GM12878 (cell line): ENCODE results near the gene PLEKHS1. TPM values are rescaled to one million over a fixed set of nuclear protein-coding genes. Genes with fewer than 3 reads are reported as not detected.

Experiments
- ATAC-seq: fragments of 200-7000 bp; cut with Tn5 transposase; 3 replicates; pipeline ENCODE4 v1.9.1; 2020; ENCODE audit warnings: mild to moderate bottlenecking, moderate library complexity
- BruUV-seq: library from RNA; stranded (reverse); fragments of 400-500 nt; replicated peaks from 2 replicates; lab custom pipeline; 2021; lab: Mats Ljungman, UMichigan
- CTCF ChIA-PET: fragments of 300-600 bp; sonication (Branson Sonifier 250); formaldehyde crosslinking; extraction: SDS; loops from one replicate; lab custom pipeline; 2021; ENCODE audit warnings: inconsistent platforms; lab: Yijun Ruan, JAX
- POLR2A ChIA-PET: fragments of 350-600 bp; formaldehyde crosslinking; extraction: SDS; loops from one replicate; lab custom pipeline; 2021; ENCODE audit warnings: inconsistent platforms; lab: Charles Lee
- RAD21 ChIA-PET: fragments of 300-600 bp; sonication (Branson Sonifier 250); formaldehyde crosslinking; loops from one replicate; lab custom pipeline; 2023; ENCODE audit warnings: antibody characterized with exemption; ENCODE audit not compliant: unreplicated experiment; lab: Charles Lee
- SMC1A ChIA-PET: fragments of 300-600 bp; sonication (Branson Sonifier 250); formaldehyde crosslinking; loops from one replicate; lab custom pipeline; 2023; ENCODE audit not compliant: unreplicated experiment, uncharacterized antibody; lab: Charles Lee
- DNase-seq: peaks from one replicate; pipeline ENCODE4 v3.0.0-alpha.2; 2011; ENCODE audit warnings: low read depth, low spot score
- FAIRE-seq: peaks from 3 replicates; lab custom pipeline; 2011; peaks lifted over from hg19 to GRCh38; lab: Jason Lieb, UNC
- H2AFZ ChIP-seq: 2 replicates; pipeline ENCODE4 v1.6.0; 2011; ENCODE audit warnings: low read depth, low read length, control low read depth; ENCODE audit not compliant: control insufficient read depth
- H3K27ac ChIP-seq: 2 replicates; pipeline ENCODE4 v1.5.1; 2011; ENCODE audit warnings: control low read depth; ENCODE audit not compliant: control insufficient read depth, insufficient read depth
- H3K27me3 ChIP-seq, 2 experiments: replicated peaks in 1 of 2; 2 replicates each; pipeline versions ENCODE4 v1.6.0 to v1.6.1; 2011; ENCODE audit warnings: low read length in 1 of 2; ENCODE audit not compliant: control insufficient read depth in 2 of 2, insufficient read depth in 2 of 2
- H3K36me3 ChIP-seq, 2 experiments: 2 replicates each; pipeline ENCODE4 v1.5.1; 2011; ENCODE audit warnings: low read length in 1 of 2; ENCODE audit not compliant: control insufficient read depth in 2 of 2, insufficient read depth in 2 of 2
- H3K4me1 ChIP-seq: 2 replicates; pipeline ENCODE4 v1.6.1; 2011; ENCODE audit warnings: mild to moderate bottlenecking, low read length, moderate library complexity, mixed read lengths; ENCODE audit not compliant: control insufficient read depth, insufficient read depth
- H3K4me2 ChIP-seq: 2 replicates; pipeline ENCODE4 v1.6.0; 2011; ENCODE audit warnings: control low read depth; ENCODE audit not compliant: control insufficient read depth, insufficient read depth
- H3K4me3 ChIP-seq: fragments of 200-600 bp; sonication (generic); 2 replicates; pipeline ENCODE4 v1.5.1; 2016
- H3K79me2 ChIP-seq: 2 replicates; pipeline ENCODE4 v1.6.0; 2011; ENCODE audit warnings: low read length; ENCODE audit not compliant: control insufficient read depth, insufficient read depth
- H3K9ac ChIP-seq: 2 replicates; pipeline ENCODE4 v1.8.0; 2011; ENCODE audit warnings: low read length, control low read depth, mixed read lengths; ENCODE audit not compliant: control insufficient read depth, insufficient read depth
- H3K9me3 ChIP-seq: replicated peaks from 3 replicates; pipeline ENCODE4 v1.5.1; 2011; ENCODE audit warnings: mild to moderate bottlenecking, low read length; ENCODE audit not compliant: control insufficient read depth, insufficient read depth
- H4K20me1 ChIP-seq: 2 replicates; pipeline ENCODE4 v1.6.0; 2011; ENCODE audit not compliant: control insufficient read depth, insufficient read depth
- CHD2 ChIP-seq: IDR thresholded peaks from 2 replicates; pipeline ENCODE4 v1.6.1; 2011; ENCODE audit warnings: low read depth, low read length, improper control_type of control experiment, borderline replicate concordance
- EP300 ChIP-seq, 2 experiments: fragments of 150-350 bp in 1 of 2; IDR thresholded peaks; 2 replicates each; pipeline ENCODE4 v1.6.1; 2011 to 2012; ENCODE audit warnings: low read depth in 2 of 2, low read length in 2 of 2, borderline replicate concordance in 1 of 2, improper control_type of control experiment in 1 of 2, inconsistent platforms in 1 of 2; ENCODE audit not compliant: control insufficient read depth in 1 of 2
- ESRRA ChIP-seq: IDR thresholded peaks from 2 replicates; pipeline ENCODE4 v1.6.1; 2012; ENCODE audit warnings: mild to moderate bottlenecking, low read length, improper control_type of control experiment
- GABPA ChIP-seq: IDR thresholded peaks from 2 replicates; pipeline ENCODE4 v1.6.1; 2014; ENCODE audit warnings: antibody characterized with exemption, low read depth, mild to moderate bottlenecking, inconsistent platforms
- HDGF ChIP-seq: fragments of 450-650 bp; IDR thresholded peaks from 2 replicates; pipeline ENCODE4 v1.6.1; 2016; ENCODE audit warnings: antibody characterized with exemption
- IRF4 ChIP-seq: IDR thresholded peaks from 2 replicates; pipeline ENCODE4 v1.6.1; 2011; ENCODE audit warnings: low read depth, low read length
- KDM1A ChIP-seq: fragments of 200-600 bp; sonication (generic); IDR thresholded peaks from 2 replicates; pipeline ENCODE4 v1.6.1; 2016; ENCODE audit warnings: borderline replicate concordance
- KLF5 ChIP-seq: fragments of 450-650 bp; IDR thresholded peaks from 2 replicates; pipeline ENCODE4 v1.6.1; 2014; ENCODE audit warnings: mild to moderate bottlenecking; ENCODE audit not compliant: partially characterized antibody
- NFYB ChIP-seq: IDR thresholded peaks from 2 replicates; pipeline ENCODE4 v1.6.1; 2011; ENCODE audit warnings: low read depth, mild to moderate bottlenecking, low read length, improper control_type of control experiment, moderate library complexity; ENCODE audit not compliant: insufficient read depth
- NR2C2 ChIP-seq: IDR thresholded peaks from 2 replicates; pipeline ENCODE4 v1.6.1; 2011; ENCODE audit warnings: borderline replicate concordance, low read depth; ENCODE audit not compliant: control insufficient read depth, insufficient read length
- PML ChIP-seq: IDR thresholded peaks from 2 replicates; pipeline ENCODE4 v1.6.1; 2012; ENCODE audit warnings: low read length, inconsistent platforms
- RBBP5 ChIP-seq: fragments of 200-600 bp; sonication (generic); conservative IDR thresholded peaks from 2 replicates; pipeline ENCODE4 v1.6.1; 2016
- SREBF1 ChIP-seq: IDR thresholded peaks from 2 replicates; pipeline ENCODE4 v1.6.1; 2012; ENCODE audit warnings: mild to moderate bottlenecking, low read length
- TCF7 ChIP-seq: IDR thresholded peaks from 2 replicates; pipeline ENCODE4 v1.6.1; 2014; ENCODE audit warnings: antibody characterized with exemption, borderline replicate concordance
- WGBS: methylation state at CpG from one replicate; pipeline ENCODE4 v1.1.6; 2016; ENCODE audit warnings: low lambda C conversion rate; ENCODE audit not compliant: insufficient replicate concordance, insufficient coverage; ENCODE audit errors: missing lambda C conversion rate; 5-methylcytosine and 5-hydroxymethylcytosine counted together
- in situ Hi-C: fragments of 300-500 bp; cut with MboI; formaldehyde crosslinking; loops from 9 replicates; pipeline ENCODE4 v1.14.3; 2018; ENCODE audit warnings: mixed read lengths
- intact Hi-C: fragments of 100-400 bp; cut with micrococcal nuclease; formaldehyde crosslinking; loops from one replicate; pipeline ENCODE4 v1.14.2; 2022; ENCODE audit not compliant: unreplicated experiment
- polyA plus RNA-seq, 11 experiments: library from polyadenylated mRNA; depleted of rRNA in 4 of 11; unstranded in 6 of 11; stranded (reverse) in 5 of 11; fragments of >200 nt; fragmentation: Nextera tagmentation in 4 of 11; fragmentation: Illumina TruSeq in 1 of 11; extraction: Ambion mirVana in 4 of 11; extraction: Trizol in 1 of 11; gene quantifications; 1 replicate in 1 of 11; 2 replicates in 10 of 11; pipeline versions ENCODE4 v1.2.1 to v1.2.3, GENCODE V29; 2011 to 2016; ENCODE audit warnings: inconsistent platforms in 2 of 11, missing spikeins in 2 of 11, low read depth in 1 of 11
- total RNA-seq, 4 experiments: library from RNA; depleted of rRNA in 3 of 4; stranded (reverse); fragments of >200 nt in 3 of 4; fragmentation: Illumina TruSeq in 1 of 4; extraction: Trizol in 1 of 4; gene quantifications; 2 replicates each; pipeline versions ENCODE4 v1.2.1 to v1.2.3, GENCODE V29; 2013 to 2021
- TF ChIP-seq, protein P1 (sequence below): fragments of 450-650 bp; IDR thresholded peaks from 2 replicates; pipeline ENCODE4 v1.6.1; 2017; ENCODE audit warnings: mild to moderate bottlenecking, moderate library complexity

PLEKHS1 gene
- total and polyA plus RNA-seq, 10 of the 15 experiments (the other 5 are each of a cell fraction or from before 2014, with no cell fraction given): 0.04 to 0.17 TPM; not detected in 8

DNA sequence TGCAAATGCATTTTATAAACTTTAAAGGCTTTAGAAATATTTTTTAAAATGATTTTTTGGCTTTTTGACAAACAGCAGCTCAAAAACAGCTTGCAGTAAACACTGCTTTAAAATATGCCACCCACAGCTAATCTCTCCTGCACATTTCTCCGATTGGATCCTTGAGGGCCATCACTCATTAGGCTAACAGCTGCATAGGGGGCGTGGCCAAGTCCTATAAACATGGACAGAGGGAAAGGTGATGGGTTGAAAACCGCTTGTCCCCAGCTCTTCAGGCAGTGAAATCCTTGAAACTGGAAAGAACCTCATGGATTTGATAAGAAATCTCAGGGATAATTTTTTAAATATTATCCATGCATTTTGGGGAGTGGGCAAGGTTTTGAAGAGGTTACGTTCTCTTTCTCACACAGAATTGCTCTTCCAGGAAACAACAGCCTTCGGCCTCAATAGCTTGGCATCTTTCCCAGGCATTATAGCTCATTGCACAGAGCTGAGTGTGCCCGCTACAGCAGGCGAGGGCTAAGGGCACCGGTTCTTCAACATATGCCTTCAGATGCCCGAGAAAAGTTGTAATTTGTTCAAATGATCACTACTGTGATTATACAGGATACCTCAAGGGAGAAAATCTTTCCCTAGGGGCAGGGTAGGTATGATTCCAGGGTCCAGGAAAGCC lies 1.7 kb downstream of the PLEKHS1 start:
- no TSS peak for BruUV-seq
- Histone ChIP-seq H3K79me2 (no peaks in the 10 kb centered on the region), H3K27ac (no peak overlapping the region), H3K9ac (no peak overlapping the region), H3K4me2 (no peak overlapping the region), H3K36me3 (no peaks in the 10 kb centered on the region)
- in situ Hi-C loops: no loop called here
- no peak for ATAC-seq
- ChIA-PET CTCF (interaction anchor here (1.1 to 1.7 kb wide), 4 partner anchors 12 to 350 kb away, joined by 3 to 6 read pairs (median 4); no protein-coding TSS in a partner anchor), SMC1A (interaction anchor here (0.8 to 2.6 kb wide), 3 partner anchors 14 to 356 kb away, joined by 3 to 7 read pairs (median 4); no protein-coding TSS in a partner anchor)
- no peak for FAIRE-seq
- TF ChIP-seq IRF4 (no peak), NR2C2 (no peak), CHD2 (no peak)
- TF ChIP-seq, all 136 proteins: peak for 0
- no peaks in the 10 kb centered on the region for H3K4me1 ChIP-seq
- no peaks in the 10 kb centered on the region for H3K27me3 ChIP-seq
- WGBS: 15% methylated on average over 9 of the region's 9 CpGs
- H3K4me3 ChIP-seq: no peak overlapping the region
- intact Hi-C loops: no loop called here
- no peaks in the 10 kb centered on the region for H4K20me1 ChIP-seq
- POLR2A ChIA-PET: no interaction called here
- no peaks in the 10 kb centered on the region for H3K9me3 ChIP-seq
- no peak overlapping the region for H2AFZ ChIP-seq
- DNase-seq: no peak
- RAD21 ChIA-PET: no interaction called here

DNA sequence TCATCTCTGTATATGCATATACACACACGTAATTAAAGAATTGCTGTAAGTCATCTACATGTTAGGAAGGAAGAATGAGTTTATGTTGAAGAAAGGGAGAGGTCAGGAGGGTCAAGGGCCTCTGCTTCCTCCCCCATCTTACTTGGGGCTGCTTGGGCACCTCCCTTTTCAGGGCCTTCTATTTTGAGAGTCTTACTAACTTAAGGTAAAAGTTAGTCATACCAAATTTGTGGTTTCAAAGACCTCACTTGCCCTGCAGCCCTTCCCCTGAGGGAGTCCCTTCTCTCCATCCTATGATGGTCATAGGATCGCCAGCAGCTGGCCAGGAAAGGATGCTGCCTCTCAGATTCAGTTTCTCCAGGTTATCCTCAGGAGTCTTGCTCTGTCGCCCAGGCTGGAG lies 2.6 kb downstream of the PLEKHS1 start:
- no peak overlapping the region for H2AFZ ChIP-seq
- no peaks in the 10 kb centered on the region for H3K79me2 ChIP-seq
- no peak overlapping the region for H3K4me2 ChIP-seq
- BruUV-seq: no TSS peak
- H3K9ac ChIP-seq: no peak overlapping the region
- no peak overlapping the region for H3K27ac ChIP-seq
- DNase-seq (no peak), FAIRE-seq (no peak), ATAC-seq (no peak)
- in situ Hi-C loops: no loop called here
- RAD21 ChIA-PET: no interaction called here
- no peaks in the 10 kb centered on the region for H3K9me3 ChIP-seq
- no peaks in the 10 kb centered on the region for H4K20me1 ChIP-seq
- intact Hi-C loops: no loop called here
- no peaks in the 10 kb centered on the region for H3K36me3 ChIP-seq
- no peaks in the 10 kb centered on the region for H3K27me3 ChIP-seq
- SMC1A ChIA-PET: no interaction called here
- POLR2A ChIA-PET: no interaction called here
- CTCF ChIA-PET: interaction anchor here (1.7 kb wide), 1 partner anchor 45 kb away, joined by 6 read pairs; no protein-coding TSS in a partner anchor
- H3K4me3 ChIP-seq: no peak overlapping the region
- H3K4me1 ChIP-seq: no peaks in the 10 kb centered on the region
- 29% methylated on average over 3 of the region's 3 CpGs for WGBS
- no peak for TF ChIP-seq KLF5
- TF ChIP-seq GABPA: no peak
- TF ChIP-seq SREBF1: no peak
- TF ChIP-seq EP300 (IDR thresholded peaks at IDR 0.05; ENCODE audit: borderline replicate concordance in 1 of 2, control insufficient read depth in 1 of 2, low read depth in 2 of 2, low read length in 2 of 2): no peak
- TF ChIP-seq, protein P1, sequence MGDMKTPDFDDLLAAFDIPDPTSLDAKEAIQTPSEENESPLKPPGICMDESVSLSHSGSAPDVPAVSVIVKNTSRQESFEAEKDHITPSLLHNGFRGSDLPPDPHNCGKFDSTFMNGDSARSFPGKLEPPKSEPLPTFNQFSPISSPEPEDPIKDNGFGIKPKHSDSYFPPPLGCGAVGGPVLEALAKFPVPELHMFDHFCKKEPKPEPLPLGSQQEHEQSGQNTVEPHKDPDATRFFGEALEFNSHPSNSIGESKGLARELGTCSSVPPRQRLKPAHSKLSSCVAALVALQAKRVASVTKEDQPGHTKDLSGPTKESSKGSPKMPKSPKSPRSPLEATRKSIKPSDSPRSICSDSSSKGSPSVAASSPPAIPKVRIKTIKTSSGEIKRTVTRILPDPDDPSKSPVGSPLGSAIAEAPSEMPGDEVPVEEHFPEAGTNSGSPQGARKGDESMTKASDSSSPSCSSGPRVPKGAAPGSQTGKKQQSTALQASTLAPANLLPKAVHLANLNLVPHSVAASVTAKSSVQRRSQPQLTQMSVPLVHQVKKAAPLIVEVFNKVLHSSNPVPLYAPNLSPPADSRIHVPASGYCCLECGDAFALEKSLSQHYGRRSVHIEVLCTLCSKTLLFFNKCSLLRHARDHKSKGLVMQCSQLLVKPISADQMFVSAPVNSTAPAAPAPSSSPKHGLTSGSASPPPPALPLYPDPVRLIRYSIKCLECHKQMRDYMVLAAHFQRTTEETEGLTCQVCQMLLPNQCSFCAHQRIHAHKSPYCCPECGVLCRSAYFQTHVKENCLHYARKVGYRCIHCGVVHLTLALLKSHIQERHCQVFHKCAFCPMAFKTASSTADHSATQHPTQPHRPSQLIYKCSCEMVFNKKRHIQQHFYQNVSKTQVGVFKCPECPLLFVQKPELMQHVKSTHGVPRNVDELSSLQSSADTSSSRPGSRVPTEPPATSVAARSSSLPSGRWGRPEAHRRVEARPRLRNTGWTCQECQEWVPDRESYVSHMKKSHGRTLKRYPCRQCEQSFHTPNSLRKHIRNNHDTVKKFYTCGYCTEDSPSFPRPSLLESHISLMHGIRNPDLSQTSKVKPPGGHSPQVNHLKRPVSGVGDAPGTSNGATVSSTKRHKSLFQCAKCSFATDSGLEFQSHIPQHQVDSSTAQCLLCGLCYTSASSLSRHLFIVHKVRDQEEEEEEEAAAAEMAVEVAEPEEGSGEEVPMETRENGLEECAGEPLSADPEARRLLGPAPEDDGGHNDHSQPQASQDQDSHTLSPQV: no peak
- no peak for TF ChIP-seq NFYB
- no peak for TF ChIP-seq TCF7
- TF ChIP-seq HDGF: no peak
- no peak for TF ChIP-seq KDM1A
- TF ChIP-seq RBBP5: no peak
- TF ChIP-seq PML: no peak
- no peak for TF ChIP-seq ESRRA
